Inflammatory macrophage treated with lipopolysaccharide for 1 hour (primary cell): ENCODE data around the gene MAPKAPK5.
"Not testable (repeated sequence)": the region's sequence is repeated elsewhere in the genome, so short reads cannot be mapped to it uniquely, and the experiment has no call there.

Source experiments
- DNase-seq, 2 donors: peaks; one replicate each; pipeline ENCODE4 v3.0.0-alpha.2; 2020 to 2022

MAPKAPK5 gene

GRCh38 chr12:111841750-111842555 lies at the start of gene MAPKAPK5:
TSS of gene MAPKAPK5 (plus strand) at chr12:111842228. CDS start at chr12:111842734, 506 bp downstream.
- peak; percentile 96 to 98 for DNase-seq

DNA sequence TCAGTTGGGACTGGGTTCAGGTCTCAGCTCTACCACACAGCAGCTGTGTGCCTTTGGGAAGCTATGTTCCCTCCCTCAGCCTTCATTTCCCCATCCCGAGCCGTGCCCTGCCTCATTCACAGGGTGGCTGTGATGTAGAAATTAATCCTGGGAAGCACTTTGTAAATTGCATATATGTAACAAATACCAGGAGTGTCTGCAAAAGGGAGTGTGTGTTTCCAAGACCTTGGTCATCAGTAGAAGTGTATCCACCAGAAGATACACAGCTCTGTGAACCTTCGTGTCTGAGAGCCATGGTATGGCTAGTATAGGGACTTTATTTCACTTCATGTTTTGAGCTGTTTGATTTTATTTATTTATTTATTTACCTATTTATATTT lies 49.2 kb upstream of the MAPKAPK5 start:
- no peak for DNase-seq

DNA sequence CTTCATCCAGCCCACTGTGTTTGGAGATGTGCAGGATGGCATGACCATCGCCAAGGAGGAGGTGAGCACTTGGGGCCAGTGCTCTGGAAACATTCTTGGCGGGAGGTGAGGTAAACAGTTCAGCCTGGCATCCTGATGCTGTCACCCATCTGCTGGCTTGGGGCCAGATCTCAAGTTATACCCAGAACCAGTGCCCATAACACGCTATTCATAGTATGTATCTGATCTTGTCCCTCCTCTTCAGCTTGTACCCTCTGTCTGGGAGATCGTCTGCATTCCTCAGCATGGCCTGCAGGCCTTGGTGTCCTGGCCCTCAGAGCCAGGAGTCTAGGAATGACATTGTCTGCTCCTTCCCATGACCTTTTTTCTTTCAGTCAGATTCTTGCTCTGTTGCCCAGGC lies 43.8 kb upstream of the MAPKAPK5 start:
- no peak for DNase-seq

DNA sequence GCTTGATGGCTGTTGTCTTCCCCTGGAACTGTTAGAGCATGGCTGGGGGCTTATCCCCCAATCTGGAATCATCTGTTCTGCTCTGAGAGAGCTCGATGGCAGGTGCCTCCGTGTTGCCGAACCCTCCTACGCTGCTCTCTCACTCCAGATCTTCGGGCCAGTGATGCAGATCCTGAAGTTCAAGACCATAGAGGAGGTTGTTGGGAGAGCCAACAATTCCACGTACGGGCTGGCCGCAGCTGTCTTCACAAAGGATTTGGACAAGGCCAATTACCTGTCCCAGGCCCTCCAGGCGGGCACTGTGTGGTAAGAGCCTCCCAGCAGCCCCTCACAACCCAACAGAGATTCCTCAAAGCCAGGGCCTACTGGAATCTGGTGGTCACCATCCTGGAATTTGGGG lies 42.3 kb upstream of the MAPKAPK5 start:
- DNase-seq: no peak

GRCh38 chr12:111803038-111803626 lies 38.9 kb upstream of the MAPKAPK5 start:
- DNase-seq: no peak

DNA sequence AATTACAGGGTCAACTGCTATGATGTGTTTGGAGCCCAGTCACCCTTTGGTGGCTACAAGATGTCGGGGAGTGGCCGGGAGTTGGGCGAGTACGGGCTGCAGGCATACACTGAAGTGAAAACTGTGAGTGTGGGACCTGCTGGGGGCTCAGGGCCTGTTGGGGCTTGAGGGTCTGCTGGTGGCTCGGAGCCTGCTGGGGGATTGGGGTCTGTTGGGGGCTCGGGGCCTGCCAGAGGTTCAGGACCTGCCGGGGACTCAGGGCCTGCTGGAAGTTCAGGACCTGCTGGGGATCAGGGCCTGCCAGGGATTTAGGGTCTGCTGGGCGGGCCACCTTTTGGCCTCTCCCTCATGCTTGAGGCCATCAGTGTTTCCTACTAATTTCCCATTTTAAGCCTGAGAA lies 38.2 kb upstream of the MAPKAPK5 start:
- DNase-seq: no peak

GRCh38 chr12:111806304-111806703 lies 35.7 kb upstream of the MAPKAPK5 start:
- DNase-seq: no peak

- no peak for DNase-seq
Measured at GRCh38 chr12:111807232-111807631, 34.8 kb upstream of the MAPKAPK5 start.

DNA sequence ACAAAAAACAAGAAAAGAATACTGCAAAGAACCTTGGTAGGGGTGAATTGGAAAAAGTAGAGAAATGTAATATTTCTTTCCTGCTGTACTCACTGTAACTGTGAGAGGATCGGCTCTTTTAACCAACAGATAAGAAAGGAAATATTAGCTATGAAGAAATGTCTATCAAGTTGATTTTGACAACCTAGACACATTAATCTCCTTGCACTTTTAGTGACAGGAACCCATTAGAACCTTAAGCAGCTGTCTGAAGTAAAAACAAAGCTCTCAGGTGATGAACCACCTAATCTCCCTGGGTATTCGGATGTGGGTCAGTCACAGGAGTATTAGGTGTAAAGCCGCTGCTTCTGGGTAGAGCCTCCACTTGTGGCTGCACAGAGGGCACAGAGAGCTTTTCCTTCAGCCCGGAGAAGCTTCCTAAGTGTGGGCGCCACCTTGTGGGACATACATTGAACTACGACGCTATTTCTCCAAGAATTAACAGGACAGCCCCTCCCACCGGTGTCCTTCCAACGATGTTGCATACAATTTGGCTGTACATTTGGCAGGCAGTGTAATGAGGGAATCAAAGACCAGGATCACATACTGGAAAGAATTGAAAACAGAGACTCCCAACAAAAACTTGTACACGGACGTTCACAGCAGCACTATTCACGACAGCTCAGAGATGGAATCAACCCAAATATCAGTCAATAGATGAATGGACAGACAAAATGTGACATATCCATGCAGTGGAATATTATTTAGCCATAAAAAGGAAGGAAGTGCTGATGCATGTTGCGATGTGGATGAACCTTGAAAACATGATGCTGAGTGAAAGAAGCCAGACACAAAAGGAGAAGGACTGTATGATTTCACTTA lies 28.9 kb upstream of the MAPKAPK5 start:
- DNase-seq: peak; percentile 71 to 92

DNA sequence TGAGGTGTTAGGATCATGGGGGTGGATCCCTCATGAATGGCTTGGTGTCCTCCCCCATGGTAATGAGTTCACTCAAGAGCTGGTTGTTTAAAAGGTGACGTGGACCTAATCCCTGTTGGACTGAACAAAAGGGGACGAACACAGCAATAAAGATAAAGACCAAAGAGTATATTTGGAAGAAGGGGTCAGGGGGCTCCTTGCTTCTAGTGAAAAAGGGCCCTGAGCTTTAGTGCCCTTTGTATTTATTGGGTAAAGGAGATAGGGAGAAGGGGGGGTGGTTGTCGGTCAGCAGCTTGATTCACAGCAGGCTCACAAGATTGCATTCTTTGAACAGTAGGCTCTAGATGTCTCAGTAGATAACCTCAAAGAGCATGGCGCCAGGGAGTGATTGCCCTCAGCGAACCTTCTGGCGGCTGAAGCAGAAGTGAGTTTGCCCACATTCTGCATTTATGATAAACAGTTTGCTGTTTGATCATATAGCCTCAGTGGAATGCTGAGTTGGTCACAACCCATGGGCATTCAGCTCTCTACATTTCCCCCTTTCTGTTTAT lies 25.9 kb upstream of the MAPKAPK5 start:
- DNase-seq: no peak

DNA sequence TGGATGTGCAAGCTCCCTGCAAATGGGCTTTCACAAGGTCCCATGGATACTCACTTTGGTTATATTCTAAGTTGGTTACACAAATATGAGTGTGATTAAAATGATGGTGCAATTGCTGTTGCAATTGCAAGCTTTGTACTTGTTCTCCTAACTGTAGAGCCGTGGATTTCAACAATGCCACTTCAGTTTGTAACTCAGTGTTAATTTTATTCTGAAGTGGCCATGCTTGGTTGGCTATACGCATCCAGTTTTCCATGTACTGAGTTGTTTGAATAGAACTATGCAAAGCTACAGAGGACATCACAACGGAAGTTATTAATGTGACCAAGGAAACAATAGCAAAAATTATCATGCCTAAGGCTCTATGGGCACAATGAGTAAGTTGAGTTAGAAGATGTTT lies 25.1 kb upstream of the MAPKAPK5 start:
- DNase-seq: peak in 1 of 2 donors; percentile 9

- DNase-seq: no peak
Measured at GRCh38 chr12:111818340-111818739, 23.7 kb upstream of the MAPKAPK5 start.

- DNase-seq: no peak
Measured at GRCh38 chr12:111819191-111820158, 22.6 kb upstream of the MAPKAPK5 start.

DNA sequence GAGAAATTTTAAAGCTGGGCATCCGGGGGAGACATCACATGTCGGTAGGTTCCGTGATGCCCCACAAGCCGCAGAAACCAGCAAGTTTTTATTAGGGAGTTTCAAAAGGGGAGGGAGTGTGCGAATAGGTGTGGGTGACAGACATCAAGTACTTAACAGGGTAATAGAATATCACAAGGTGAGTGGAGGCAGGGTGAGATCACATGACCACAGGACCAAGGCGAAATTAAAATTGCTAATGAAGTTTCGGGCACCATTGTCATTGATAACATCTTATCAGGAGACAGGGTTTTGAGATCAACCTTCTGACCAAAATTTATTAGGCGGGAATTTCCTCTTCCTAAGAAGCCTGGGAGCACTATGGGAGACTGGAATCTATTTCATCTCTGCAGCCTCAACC lies 21.2 kb upstream of the MAPKAPK5 start:
- DNase-seq: not testable (repeated sequence)

DNA sequence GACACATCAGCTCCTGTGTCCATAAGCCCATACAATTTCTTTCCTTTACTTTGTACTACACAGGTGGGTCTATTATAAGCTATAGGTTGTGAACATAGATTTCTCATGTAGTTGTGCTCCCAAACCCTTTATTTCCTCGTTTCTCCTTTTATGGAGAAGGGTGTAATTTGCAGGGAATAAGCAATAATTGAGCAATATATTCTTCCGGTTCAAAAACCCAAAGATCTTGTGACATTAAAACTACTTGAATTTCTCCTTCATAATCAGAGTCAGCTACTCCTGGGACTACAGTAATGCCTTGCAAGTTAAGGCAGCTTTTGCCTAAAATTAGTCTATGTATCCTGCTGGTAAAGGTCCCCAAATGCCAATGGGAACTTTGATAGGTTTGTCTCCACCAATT lies 19.1 kb upstream of the MAPKAPK5 start:
- peak; percentile 51 to 63 for DNase-seq

- no peak for DNase-seq
Measured at GRCh38 chr12:111823891-111824290, 18.1 kb upstream of the MAPKAPK5 start.

DNA sequence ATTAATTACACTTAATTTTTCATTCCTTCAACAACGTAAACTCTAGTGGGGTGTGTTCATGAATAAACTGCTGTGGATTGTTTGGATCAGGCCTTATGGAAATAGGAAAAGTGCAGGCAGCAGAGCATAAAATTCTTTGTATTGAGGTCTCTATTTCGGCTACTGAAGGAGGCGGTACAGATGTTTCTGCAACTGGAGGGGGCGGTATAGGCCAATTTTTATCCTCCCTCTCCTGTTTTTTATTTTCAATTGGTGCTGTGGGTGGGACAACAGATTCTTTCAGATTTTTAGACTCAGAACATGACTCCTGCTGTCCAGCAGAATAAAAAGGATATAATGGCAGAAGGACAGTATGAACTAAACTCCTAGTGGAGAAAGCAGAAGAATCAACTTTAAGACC lies 17.7 kb upstream of the MAPKAPK5 start:
- peak; percentile 29 to 35 for DNase-seq

DNA sequence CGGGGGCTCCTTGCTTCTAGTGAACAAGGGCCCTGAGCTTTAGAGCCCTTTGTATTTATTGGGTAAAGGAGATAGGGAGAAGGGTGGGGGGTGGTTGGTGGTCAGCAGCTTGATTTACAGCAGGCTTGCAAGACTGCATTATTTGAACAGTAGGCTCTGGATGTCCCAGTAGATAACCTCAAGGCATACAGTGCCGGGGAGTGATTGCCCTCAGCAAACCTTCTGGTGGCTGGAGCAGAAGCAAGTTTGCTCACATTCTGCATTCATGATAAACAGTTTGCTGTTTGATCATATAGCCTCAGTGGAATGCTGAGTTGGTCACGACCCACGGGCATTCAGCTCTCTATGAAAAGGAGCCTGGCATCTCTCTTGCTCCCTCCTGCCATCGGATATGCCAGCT lies 16.5 kb upstream of the MAPKAPK5 start:
- DNase-seq: no peak

DNA sequence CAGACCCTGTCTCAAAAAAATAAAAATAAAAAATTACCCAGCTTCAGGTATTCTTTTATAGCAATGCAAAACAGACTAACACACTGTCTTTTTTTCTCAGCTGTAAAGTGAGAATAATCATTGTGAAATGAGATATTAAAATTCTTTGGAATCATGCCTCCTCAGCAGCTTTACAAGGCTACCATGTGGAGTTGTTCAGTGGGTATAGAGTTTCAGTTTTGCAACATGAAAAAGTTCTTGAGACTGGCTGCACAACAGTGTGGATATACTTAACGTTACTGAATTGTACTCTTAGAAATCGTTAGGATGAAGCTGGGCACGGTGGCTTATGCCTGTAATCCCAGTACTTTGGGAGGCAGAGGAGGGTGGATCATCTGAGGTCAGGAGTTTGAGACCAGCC lies 15.7 kb upstream of the MAPKAPK5 start:
- DNase-seq: no peak

GRCh38 chr12:111826992-111827391 lies 15.0 kb upstream of the MAPKAPK5 start:
- DNase-seq: peak; percentile 55 to 58

DNA sequence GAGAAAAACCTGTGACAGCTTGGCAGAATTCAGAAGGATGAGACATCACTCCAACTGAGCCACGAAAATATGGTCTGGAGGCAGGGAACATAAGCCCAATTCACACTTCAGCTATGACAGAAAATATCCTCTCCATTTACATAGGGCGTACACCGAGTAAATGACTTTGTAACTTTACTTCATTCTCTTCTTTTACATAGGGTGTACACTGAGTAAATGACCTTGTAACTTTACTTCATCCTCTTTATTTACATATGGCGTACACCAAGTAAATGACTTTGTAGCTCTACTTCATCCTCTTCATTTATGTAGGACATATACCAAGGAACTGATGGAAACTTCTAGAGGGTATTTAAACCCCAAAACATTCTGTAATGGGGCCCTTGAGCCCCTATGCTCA lies 14.1 kb upstream of the MAPKAPK5 start:
- no peak for DNase-seq

- DNase-seq: no peak
Measured at GRCh38 chr12:111828338-111828979, 13.6 kb upstream of the MAPKAPK5 start.
